Loucy (cell line): ENCODE results near the gene TEX35.
"Not testable (repeated sequence)": the region's sequence is repeated elsewhere in the genome, so short reads cannot be mapped to it uniquely, and the experiment has no call there.

Source experiments
- H2AFZ ChIP-seq: fragments of 200-600 bp; sonication (generic); 2 replicates; pipeline ENCODE4 v1.6.0; 2016; ENCODE audit warnings: antibody characterized with exemption, mild to moderate bottlenecking, low read length, moderate library complexity
- H3F3A ChIP-seq: fragments of 200-600 bp; 2 replicates; pipeline ENCODE4 v1.6.0; 2016; ENCODE audit warnings: antibody characterized with exemption, low read depth, mild to moderate bottlenecking
- H3K27me3 ChIP-seq: fragments of 200-600 bp; sonication (generic); 2 replicates; pipeline ENCODE4 v1.6.1; 2014; ENCODE audit warnings: low read length, mild to moderate bottlenecking; ENCODE audit not compliant: insufficient read depth, poor library complexity, severe bottlenecking
- H3K36me3 ChIP-seq: fragments of 200-600 bp; sonication (generic); 2 replicates; pipeline ENCODE4 v1.6.1; 2016; ENCODE audit warnings: low read length; ENCODE audit not compliant: insufficient read depth
- H3K4me1 ChIP-seq: fragments of 200-600 bp; sonication (generic); 2 replicates; pipeline ENCODE4 v1.5.1; 2014; ENCODE audit warnings: low read length, mild to moderate bottlenecking; ENCODE audit not compliant: insufficient read depth, poor library complexity, severe bottlenecking
- H3K4me2 ChIP-seq: fragments of 200-600 bp; sonication (generic); 2 replicates; pipeline ENCODE4 v1.6.0; 2014; ENCODE audit warnings: antibody characterized with exemption, low read length, low read depth, mild to moderate bottlenecking; ENCODE audit not compliant: poor library complexity, severe bottlenecking
- H3K4me3 ChIP-seq: fragments of 200-600 bp; sonication (generic); 2 replicates; pipeline ENCODE4 v1.5.1; 2014; ENCODE audit warnings: low read length, mild to moderate bottlenecking, mixed read lengths; ENCODE audit not compliant: poor library complexity, severe bottlenecking
- H3K79me2 ChIP-seq: fragments of 200-600 bp; sonication (generic); 2 replicates; pipeline ENCODE4 v1.6.1; 2014; ENCODE audit warnings: low read length; ENCODE audit not compliant: insufficient read depth
- H3K9ac ChIP-seq: fragments of 200-600 bp; sonication (generic); 2 replicates; pipeline ENCODE4 v1.6.0; 2014; ENCODE audit warnings: mild to moderate bottlenecking, low read depth, low read length, moderate library complexity; ENCODE audit not compliant: poor library complexity, severe bottlenecking
- H3K9me2 ChIP-seq: fragments of 200-600 bp; sonication (generic); replicated peaks from 2 replicates; pipeline ENCODE4 v1.6.1; 2016; ENCODE audit warnings: low read depth, low read length, mixed read lengths
- H3K9me3 ChIP-seq: fragments of 200-600 bp; sonication (generic); 2 replicates; pipeline ENCODE4 v1.6.1; 2014; ENCODE audit warnings: mild to moderate bottlenecking, antibody characterized with exemption, low read length, low read depth; ENCODE audit not compliant: insufficient read depth
- H4K20me1 ChIP-seq: fragments of 200-600 bp; sonication (generic); 2 replicates; pipeline ENCODE4 v1.6.0; 2014; ENCODE audit warnings: antibody characterized with exemption, low read length, mild to moderate bottlenecking; ENCODE audit not compliant: insufficient read depth, poor library complexity, severe bottlenecking
- EZH2phosphoT487 ChIP-seq: fragments of 200-600 bp; IDR thresholded peaks from 2 replicates; pipeline ENCODE4 v1.6.1; 2018; ENCODE audit warnings: antibody characterized with exemption, mild to moderate bottlenecking, moderate library complexity, borderline replicate concordance
- TF ChIP-seq, protein P1 (sequence below): fragments of 200-600 bp; sonication (generic); conservative IDR thresholded peaks from 2 replicates; pipeline ENCODE4 v1.5.1; 2014; ENCODE audit warnings: mild to moderate bottlenecking, antibody characterized with exemption, low read length

TEX35 gene

DNA sequence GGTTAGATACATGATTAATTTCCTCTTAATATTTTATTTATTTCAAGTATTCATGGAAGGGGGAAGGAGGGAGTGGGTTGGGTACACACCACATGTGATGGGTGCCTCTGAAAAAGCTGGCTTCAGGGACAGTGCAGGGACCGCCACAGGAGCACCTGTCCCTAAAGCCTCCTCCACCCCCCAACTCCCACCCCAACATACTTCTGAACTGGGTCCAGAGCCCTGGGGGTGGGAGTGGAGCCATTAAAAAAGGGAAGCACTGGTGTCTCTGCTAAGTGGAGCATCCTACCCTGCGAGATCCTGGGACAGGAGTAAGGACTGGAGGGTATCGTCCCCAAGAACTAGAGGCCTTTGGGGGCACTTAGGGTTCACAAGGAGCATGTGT is 10.6 kb upstream of the TEX35 start:
- Histone ChIP-seq H2AFZ (no peak overlapping the region), H3K4me2 (no peak overlapping the region), H3K9me2 (no peaks in the 10 kb centered on the region), H3F3A (no peaks in the 10 kb centered on the region), H4K20me1 (no peaks in the 10 kb centered on the region), H3K27me3 (no peaks in the 10 kb centered on the region), H3K4me1 (no peaks in the 10 kb centered on the region), H3K79me2 (no peaks in the 10 kb centered on the region), H3K9ac (no peak overlapping the region), H3K4me3 (no peak overlapping the region), H3K9me3 (no peaks in the 10 kb centered on the region), H3K36me3 (no peaks in the 10 kb centered on the region)
- TF ChIP-seq EZH2phosphoT487, result no peak

DNA sequence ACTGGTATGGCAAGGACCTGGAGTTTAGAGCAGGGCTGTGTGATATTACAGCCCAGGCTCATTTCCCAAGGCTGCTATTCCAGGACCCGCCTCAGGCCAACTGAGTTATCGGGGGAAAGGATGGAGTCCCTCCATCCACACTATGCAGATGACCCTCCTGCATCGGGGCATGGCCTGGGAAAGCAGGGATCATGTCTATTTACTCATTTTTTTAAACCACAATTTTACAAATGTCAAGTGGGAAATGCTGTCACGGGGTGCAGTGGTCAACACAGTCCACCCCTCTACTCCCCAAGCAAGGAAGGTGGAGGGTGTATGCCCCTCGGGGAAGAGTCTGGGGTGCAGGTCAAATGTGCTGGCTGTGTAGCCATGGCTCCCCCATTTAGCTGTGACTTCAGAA is 10.1 kb upstream of the TEX35 start:
- Histone ChIP-seq H3K9ac (no peak overlapping the region), H3F3A (no peaks in the 10 kb centered on the region), H3K4me1 (no peaks in the 10 kb centered on the region), H2AFZ (no peak overlapping the region), H3K27me3 (no peaks in the 10 kb centered on the region), H4K20me1 (no peaks in the 10 kb centered on the region), H3K36me3 (no peaks in the 10 kb centered on the region), H3K9me3 (no peaks in the 10 kb centered on the region), H3K9me2 (no peaks in the 10 kb centered on the region), H3K4me3 (no peak overlapping the region), H3K79me2 (no peaks in the 10 kb centered on the region), H3K4me2 (no peak overlapping the region)
- no peak for TF ChIP-seq EZH2phosphoT487
- TF ChIP-seq, protein P1, sequence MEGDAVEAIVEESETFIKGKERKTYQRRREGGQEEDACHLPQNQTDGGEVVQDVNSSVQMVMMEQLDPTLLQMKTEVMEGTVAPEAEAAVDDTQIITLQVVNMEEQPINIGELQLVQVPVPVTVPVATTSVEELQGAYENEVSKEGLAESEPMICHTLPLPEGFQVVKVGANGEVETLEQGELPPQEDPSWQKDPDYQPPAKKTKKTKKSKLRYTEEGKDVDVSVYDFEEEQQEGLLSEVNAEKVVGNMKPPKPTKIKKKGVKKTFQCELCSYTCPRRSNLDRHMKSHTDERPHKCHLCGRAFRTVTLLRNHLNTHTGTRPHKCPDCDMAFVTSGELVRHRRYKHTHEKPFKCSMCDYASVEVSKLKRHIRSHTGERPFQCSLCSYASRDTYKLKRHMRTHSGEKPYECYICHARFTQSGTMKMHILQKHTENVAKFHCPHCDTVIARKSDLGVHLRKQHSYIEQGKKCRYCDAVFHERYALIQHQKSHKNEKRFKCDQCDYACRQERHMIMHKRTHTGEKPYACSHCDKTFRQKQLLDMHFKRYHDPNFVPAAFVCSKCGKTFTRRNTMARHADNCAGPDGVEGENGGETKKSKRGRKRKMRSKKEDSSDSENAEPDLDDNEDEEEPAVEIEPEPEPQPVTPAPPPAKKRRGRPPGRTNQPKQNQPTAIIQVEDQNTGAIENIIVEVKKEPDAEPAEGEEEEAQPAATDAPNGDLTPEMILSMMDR, result no peak

DNA sequence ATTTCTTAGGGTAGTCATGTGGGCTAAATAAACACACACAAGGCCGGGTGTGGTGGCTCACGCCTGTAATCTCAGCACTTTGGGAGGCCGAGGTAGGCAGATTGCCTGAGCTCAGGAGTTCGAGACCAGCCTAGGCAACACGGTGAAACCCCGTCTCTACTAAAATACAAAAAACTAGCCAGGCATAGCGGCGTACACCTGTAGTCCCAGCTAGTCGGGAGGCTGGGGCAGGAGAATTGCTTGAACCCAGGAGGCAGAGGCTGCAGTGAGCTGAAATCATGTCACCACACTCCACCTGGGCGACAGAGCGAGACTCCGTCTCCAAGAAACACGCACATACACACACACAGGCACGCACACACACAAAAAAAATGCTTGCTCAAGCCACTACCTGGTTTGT is 9.6 kb upstream of the TEX35 start:
- not testable (repeated sequence) for H3K4me2 ChIP-seq, H3K9me2 ChIP-seq, H4K20me1 ChIP-seq, H3K27me3 ChIP-seq, H3K4me1 ChIP-seq, H3K79me2 ChIP-seq, H3F3A ChIP-seq, H2AFZ ChIP-seq, H3K9ac ChIP-seq, H3K36me3 ChIP-seq, H3K4me3 ChIP-seq, H3K9me3 ChIP-seq

DNA sequence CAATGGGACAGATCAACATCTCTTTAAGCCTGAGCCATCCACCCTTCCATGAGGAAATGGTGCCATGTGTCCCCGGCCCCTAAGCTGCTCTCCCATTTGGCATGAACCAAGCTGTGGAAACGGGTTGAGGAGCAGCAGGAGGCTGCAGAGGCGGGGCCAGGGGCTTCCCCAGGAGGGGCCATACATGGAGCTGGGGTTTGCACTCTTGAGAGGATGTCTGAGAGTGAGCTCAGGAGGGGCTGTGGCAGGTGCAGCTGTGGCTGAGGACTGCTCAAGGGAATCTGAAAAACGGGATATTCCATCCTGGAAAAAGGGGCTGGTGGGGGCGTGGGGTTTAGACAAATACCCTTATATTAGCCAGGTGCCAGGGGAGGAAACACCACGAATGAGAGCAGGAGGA is 9.1 kb upstream of the TEX35 start:
- H3K27me3 ChIP-seq, result no peaks in the 10 kb centered on the region
- TF ChIP-seq EZH2phosphoT487, result no peak
- TF ChIP-seq, protein P1, result no peak
- no peak overlapping the region for H3K4me2 ChIP-seq
- no peaks in the 10 kb centered on the region for H3K79me2 ChIP-seq
- H3K36me3 ChIP-seq, result no peaks in the 10 kb centered on the region
- no peaks in the 10 kb centered on the region for H3K9me3 ChIP-seq
- H3K9ac ChIP-seq, result no peak overlapping the region
- H4K20me1 ChIP-seq, result no peaks in the 10 kb centered on the region
- H3F3A ChIP-seq, result no peaks in the 10 kb centered on the region
- H2AFZ ChIP-seq, result no peak overlapping the region
- H3K4me1 ChIP-seq, result no peaks in the 10 kb centered on the region
- H3K4me3 ChIP-seq, result no peak overlapping the region
- no peaks in the 10 kb centered on the region for H3K9me2 ChIP-seq
